GM21423 (cell line): ENCODE measurements around the gene ETFB.

Experiments used
- ATAC-seq: cut with Tn5 transposase; IDR thresholded peaks from one replicate; pipeline ENCODE4 v1.9.1; 2021; ENCODE audit warnings: mild to moderate bottlenecking, moderate library complexity; ENCODE audit not compliant: unreplicated experiment

Gene ETFB

DNA sequence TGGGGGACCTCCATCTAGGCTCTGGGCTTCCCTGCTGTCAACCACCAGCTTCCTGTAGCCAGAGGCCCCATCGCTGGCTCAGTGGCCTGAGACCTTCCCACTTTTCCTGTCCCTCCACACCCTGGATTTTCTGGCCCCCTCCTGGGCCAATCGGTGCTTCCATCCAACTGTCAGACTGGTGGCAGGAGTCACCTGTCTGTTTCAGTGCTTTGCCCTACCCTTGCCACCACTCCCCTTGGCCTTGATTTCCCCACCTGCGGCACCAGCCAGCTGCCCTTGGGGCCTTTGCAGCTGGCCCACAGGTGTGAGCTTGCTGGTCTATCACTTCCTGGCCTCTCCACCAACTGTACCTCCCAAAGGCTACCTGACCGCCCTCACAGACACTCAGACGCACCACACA, 36.8 kb downstream of the ETFB start:
- no peak for ATAC-seq

GRCh38 chr19:51327066-51328001, 38.9 kb downstream of the ETFB start:
- no peak for ATAC-seq

DNA sequence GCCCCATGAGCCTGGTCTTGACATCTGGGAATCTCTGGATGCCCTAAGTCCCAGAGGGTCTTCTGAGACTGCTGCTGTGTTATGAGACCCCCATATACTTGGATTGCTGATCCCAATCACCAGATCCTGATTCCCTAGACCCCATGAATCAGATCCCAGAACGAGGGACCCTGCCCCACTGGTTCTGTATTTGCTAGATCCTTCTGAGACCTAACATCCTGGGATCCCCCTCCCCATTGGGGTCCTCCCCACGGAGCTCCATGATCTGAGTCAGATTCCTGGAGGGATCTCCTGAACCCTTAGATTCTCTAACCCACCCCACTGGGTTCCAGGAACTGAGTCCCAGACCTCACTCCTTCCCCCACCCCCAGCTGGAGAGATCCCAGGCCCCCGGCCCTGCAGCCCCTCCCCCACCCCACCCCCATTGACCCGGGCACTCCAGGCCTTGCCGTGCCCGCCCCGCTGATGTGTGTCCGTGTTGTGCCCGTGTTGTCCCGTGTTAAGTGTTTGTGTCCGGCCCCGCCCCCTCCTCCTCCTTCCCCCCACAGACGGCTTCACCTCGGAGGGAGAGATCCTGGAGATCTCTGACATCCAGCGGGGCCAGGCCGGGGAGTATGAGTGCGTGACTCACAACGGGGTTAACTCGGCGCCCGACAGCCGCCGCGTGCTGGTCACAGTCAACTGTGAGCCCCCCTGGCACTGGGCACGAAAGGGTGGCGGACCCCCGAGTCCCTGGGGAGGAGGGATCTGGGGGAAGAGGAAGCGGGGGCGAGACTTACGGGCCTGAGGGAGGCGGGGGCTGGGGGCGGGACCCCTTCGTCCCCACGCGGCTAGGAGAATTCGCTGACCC, 39.7 kb downstream of the ETFB start:
- ATAC-seq: no peak

DNA sequence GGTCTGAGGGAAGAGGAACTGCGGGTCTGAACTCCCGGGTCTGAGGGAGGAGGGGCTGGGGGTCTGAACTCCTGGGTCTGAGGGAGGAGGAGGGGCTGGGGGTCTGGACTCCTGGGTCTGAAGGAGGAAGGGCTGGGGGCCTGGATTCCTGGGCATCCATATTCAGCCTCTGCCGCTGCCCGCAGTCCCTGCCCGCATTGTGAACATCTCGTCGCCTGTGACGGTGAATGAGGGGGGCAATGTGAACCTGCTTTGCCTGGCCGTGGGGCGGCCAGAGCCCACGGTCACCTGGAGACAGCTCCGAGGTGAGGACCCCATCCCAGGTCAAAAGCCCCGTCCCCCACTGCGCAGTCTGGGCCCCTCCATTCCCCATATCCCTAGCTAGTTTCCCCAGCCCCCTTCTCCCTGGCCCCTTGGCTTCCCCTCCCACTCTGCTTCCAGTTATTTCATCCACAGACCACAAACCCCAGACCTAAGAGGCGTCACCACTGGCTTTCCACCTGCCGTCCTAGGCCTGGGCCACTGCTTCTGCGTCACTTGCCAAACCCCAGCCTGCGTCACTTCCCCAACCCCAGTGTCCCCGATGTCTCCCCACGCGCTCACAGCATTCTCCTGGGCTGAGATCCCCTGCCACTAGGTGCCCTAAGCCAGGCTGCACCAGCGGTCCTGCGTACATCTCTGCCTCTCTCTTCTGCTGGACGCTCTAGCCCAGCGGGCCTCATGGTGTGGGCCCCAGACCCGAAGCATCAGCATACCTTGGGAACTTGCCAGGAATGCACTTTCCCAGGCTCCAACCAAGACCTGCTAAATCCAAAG, 40.8 kb downstream of the ETFB start:
- ATAC-seq: no peak

DNA sequence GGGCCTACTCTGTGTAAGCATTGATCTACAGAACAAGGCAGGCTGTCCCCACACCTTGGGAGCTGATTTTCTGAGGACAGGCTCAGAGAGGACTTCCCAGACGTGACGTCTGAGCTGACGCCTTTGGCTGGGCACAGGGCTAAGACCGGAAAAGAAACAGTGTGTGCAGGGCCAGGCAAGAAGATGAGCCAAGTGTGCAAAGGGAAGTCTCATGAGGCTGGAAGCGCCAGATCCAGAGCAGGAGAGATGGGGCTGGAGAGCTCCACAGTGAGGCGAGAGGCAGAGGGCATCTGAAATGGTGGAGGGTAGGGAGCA, 42.1 kb downstream of the ETFB start:
- no peak for ATAC-seq

DNA sequence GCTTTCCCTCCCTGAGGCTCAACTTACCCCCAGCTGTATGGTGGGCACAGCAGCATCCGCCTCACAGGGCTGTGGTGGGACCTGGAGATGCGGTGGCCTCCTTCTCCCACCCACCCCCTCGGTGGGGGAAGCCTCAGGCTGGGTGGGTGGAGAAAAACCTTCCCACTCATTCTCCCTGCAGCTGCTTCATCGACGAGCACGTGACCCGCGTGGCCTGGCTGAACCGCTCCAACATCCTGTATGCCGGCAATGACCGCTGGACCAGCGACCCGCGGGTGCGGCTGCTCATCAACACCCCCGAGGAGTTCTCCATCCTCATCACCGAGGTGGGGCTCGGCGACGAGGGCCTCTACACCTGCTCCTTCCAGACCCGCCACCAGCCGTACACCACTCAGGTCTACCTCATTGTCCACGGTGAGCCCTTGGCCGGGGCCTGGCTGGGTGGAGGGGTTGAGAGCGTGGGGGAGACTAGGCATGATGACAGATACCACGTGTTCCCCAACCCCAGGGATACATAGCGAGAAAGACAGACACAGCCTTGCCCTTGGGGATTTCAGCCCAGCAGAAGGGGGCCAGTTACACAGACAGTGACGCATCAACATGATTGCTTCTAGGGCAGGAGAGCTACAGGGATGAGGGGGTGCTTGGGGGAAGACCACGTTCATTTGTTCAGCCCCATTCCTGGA, 42.6 kb downstream of the ETFB start:
- ATAC-seq: no peak

GRCh38 chr19:51321799-51322198, 44.4 kb downstream of the ETFB start:
- ATAC-seq: no peak

DNA sequence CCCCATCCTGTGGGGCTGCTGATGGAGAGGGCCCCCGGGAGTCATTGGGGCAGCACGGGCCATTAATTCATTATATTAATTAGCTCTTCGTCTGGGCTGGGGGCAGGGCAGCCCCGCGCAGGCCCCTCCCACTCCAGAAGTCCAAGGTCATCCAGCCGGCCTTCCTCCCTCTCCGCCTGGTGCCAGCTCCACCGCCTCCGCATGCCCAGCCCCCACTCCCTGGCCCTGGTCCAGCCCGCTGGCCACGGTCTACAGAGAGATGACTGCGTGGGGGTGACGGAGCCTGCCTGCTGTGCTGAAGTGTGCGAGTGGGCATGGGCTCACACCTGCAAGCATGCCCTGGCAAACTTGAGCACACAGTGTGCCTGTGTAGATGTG, 45.9 kb downstream of the ETFB start:
- ATAC-seq: no peak

DNA sequence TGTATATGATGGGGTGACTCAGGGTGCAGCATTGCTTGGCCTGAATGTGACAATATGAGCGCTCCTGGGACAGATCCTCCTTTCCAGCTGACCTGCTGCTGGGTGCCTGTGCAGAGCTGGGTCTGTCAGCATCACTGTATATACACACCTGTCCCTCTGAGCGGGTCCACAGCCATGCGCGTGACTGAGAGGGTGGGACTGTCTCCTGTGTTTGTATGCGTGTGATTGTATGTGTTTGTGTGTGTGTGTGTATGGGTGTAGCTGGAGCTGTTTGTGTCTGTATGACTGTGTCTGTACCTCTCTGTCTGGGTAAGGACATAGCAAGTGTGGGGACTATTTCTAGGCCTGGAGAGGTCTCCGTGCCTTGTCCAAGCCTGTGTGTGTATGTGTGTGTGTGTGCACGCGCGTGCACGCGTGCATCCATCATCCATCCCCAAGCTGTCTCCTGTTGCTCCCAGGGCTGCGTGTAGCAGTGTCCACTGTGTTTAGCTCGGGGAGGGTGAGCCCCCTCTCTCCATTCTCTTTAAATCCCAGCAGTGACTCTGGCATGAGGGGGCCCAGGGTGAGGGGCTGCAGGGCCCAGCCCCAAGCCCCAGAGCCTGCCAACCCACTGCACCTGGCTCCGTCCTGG, 46.4 kb downstream of the ETFB start:
- ATAC-seq: no peak

- ATAC-seq: no peak
Measured at GRCh38 chr19:51318687-51319648, 47.2 kb downstream of the ETFB start.

DNA sequence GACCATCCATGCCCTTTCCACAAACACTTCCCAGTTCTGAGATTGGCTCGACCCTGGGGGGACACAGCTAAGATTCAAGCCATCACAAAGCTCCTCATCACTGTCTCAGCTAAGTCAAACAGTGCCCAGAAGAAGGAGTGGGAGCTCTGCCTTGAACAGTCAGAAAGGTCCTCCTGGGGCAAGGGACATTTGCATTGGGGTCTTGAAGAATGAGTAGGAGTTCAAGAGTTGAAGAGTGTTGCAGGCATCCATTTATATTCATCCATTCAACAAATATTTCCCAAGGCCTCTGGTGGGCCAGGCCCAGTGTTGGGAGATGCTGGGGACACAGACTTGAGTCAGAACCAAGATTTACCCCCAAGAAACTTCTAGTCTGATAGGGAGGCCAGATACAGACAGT, 48.2 kb downstream of the ETFB start:
- no peak for ATAC-seq

- ATAC-seq: no peak
Measured at GRCh38 chr19:51317376-51317775, 48.8 kb downstream of the ETFB start.

- ATAC-seq: no peak
Measured at GRCh38 chr19:51316688-51317087, 49.5 kb downstream of the ETFB start.

GRCh38 chr19:51311351-51312257, 54.6 kb downstream of the ETFB start, which contains the start of gene IGLON5:
IGLON5 (plus strand) TSS chr19:51311644; CDS start chr19:51311848, 204 bp downstream.
- no peak for ATAC-seq

DNA sequence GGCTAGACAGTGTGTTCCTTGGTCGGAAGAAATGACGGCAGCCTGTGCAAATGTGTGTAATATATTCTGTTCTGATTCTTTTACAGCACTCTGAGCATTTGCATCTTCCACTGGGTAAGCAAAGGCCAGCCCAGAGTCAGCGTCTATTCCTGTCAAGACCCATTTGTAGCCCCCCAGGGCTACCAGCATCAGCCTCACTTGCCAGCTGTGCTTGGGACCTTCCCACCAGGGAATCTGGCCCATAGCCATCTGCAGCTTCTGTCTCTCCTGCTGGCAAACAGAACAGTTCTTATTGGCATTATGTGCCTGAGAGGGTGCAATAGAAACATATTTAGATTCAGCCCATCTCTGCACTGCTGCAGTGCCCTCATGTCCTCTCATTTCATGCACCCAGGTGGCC, 60.7 kb downstream of the ETFB start:
- ATAC-seq: no peak

GRCh38 chr19:51301266-51301665, 64.9 kb downstream of the ETFB start:
- ATAC-seq: no peak

DNA sequence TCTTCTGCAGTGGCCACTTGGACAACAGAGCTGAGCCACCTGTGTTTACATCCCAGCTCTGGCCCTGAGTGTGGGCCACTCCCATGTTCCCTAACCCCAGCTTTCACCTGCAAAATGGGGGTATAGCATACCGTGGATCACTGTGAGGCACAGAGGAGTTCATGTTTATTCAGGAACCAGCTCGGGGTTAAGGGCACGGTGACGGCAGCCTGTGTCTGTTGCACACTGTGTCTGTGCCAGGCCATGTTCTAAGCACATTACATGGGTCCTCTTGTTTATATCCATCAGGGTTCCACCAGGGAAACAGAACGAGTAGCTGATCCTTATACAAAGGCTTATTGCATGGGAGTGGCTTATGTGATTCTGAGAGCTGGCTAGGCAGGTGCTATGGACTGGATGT, 68.8 kb downstream of the ETFB start:
- ATAC-seq: no peak
